Astrocyte (in vitro differentiated cells and primary cell): ENCODE results near the gene ALDH1B1. TPM values are rescaled to one million over a fixed set of nuclear protein-coding genes. Genes with fewer than 3 reads are reported as not detected.

Experiments used
- DNase-seq: peaks from one replicate; pipeline ENCODE4 v3.0.0-alpha.2; 2010; ENCODE audit warnings: low read depth
- FAIRE-seq: peaks from 2 replicates; lab custom pipeline; 2011; peaks lifted over from hg19 to GRCh38; lab: Jason Lieb, UNC
- H2AFZ ChIP-seq: 2 replicates; pipeline ENCODE4 v1.6.0; 2012; ENCODE audit warnings: low read depth, low read length, inconsistent platforms
- H3K27ac ChIP-seq: 2 replicates; pipeline ENCODE4 v1.5.1; 2011; ENCODE audit warnings: low read depth, low read length, inconsistent platforms
- H3K27me3 ChIP-seq: 2 replicates; pipeline ENCODE4 v1.6.0; 2011; ENCODE audit warnings: low read length, inconsistent platforms; ENCODE audit not compliant: insufficient read depth
- H3K36me3 ChIP-seq: 2 replicates; pipeline ENCODE4 v1.5.1; 2011; ENCODE audit warnings: low read length, inconsistent platforms; ENCODE audit not compliant: insufficient read depth
- H3K4me1 ChIP-seq: 2 replicates; pipeline ENCODE4 v1.5.1; 2011; ENCODE audit warnings: low read length, inconsistent platforms; ENCODE audit not compliant: insufficient read depth
- H3K4me2 ChIP-seq: 2 replicates; pipeline ENCODE4 v1.6.0; 2012; ENCODE audit warnings: low read length, inconsistent platforms
- H3K4me3 ChIP-seq: 2 replicates; pipeline ENCODE4 v1.5.1; 2011; ENCODE audit warnings: low read depth, mild to moderate bottlenecking, low read length, inconsistent platforms; ENCODE audit not compliant: insufficient read depth
- H3K79me2 ChIP-seq: 2 replicates; pipeline ENCODE4 v1.6.0; 2012; ENCODE audit warnings: mild to moderate bottlenecking, low read length, inconsistent platforms; ENCODE audit not compliant: insufficient read depth
- H3K9ac ChIP-seq: 2 replicates; pipeline ENCODE4 v1.6.0; 2012; ENCODE audit warnings: mild to moderate bottlenecking, low read length, inconsistent platforms
- H3K9me3 ChIP-seq: 2 replicates; pipeline ENCODE4 v1.5.1; 2012; ENCODE audit warnings: low read depth, mild to moderate bottlenecking, low read length, inconsistent platforms; ENCODE audit not compliant: insufficient read depth
- H4K20me1 ChIP-seq: 2 replicates; pipeline ENCODE4 v1.6.0; 2012; ENCODE audit warnings: low read length, inconsistent platforms; ENCODE audit not compliant: insufficient read depth
- H3K27ac Mint-ChIP-seq: one replicate; pipeline ENCODE4 v1.8.0; 2021; ENCODE audit warnings: mild to moderate bottlenecking, mixed read lengths; ENCODE audit not compliant: unreplicated experiment
- H3K27me3 Mint-ChIP-seq: one replicate; pipeline ENCODE4 v1.8.0; 2021; ENCODE audit warnings: low read depth, mixed read lengths; ENCODE audit not compliant: unreplicated experiment
- H3K36me3 Mint-ChIP-seq: one replicate; pipeline ENCODE4 v1.8.0; 2021; ENCODE audit warnings: low read depth, mixed read lengths; ENCODE audit not compliant: unreplicated experiment
- H3K4me1 Mint-ChIP-seq: one replicate; pipeline ENCODE4 v1.8.0; 2021; ENCODE audit warnings: low read depth, mixed read lengths; ENCODE audit not compliant: unreplicated experiment
- H3K4me3 Mint-ChIP-seq: one replicate; pipeline ENCODE4 v1.8.0; 2021; ENCODE audit warnings: mild to moderate bottlenecking, moderate library complexity, mixed read lengths; ENCODE audit not compliant: unreplicated experiment
- H3K9me3 Mint-ChIP-seq: one replicate; pipeline ENCODE4 v1.8.0; 2021; ENCODE audit warnings: mild to moderate bottlenecking, mixed read lengths; ENCODE audit not compliant: unreplicated experiment
- CTCF ChIP-seq: IDR thresholded peaks from 2 replicates; pipeline ENCODE4 v1.5.1; 2011; ENCODE audit warnings: low read depth, mild to moderate bottlenecking, inconsistent platforms, low read length, moderate library complexity; ENCODE audit not compliant: insufficient read depth
- EZH2 ChIP-seq: IDR thresholded peaks from 2 replicates; pipeline ENCODE4 v1.6.1; 2012; ENCODE audit warnings: mild to moderate bottlenecking, low read length, inconsistent platforms; ENCODE audit not compliant: insufficient read depth
- total RNA-seq: library from RNA; stranded (reverse); gene quantifications from 2 replicates; pipeline ENCODE4 v1.2.1, GENCODE V29; 2021

Gene ALDH1B1
- total RNA-seq, 1 donor from 2014 or later = 124 TPM

GRCh38 chr9:38406476-38407186, 14.1 kb downstream of the ALDH1B1 start:
- Mint-ChIP-seq H3K27me3 (peaks cover 19% of the 10 kb centered on the region), H3K4me3 (no peak overlapping the region), H3K4me1 (peaks cover 23% of the 10 kb centered on the region), H3K36me3 (peaks cover 3% of the 10 kb centered on the region), H3K9me3 (no peaks in the 10 kb centered on the region), H3K27ac (no peak overlapping the region)
- Histone ChIP-seq H3K27ac (no peak overlapping the region), H3K4me2 (no peak overlapping the region), H3K79me2 (no peaks in the 10 kb centered on the region), H3K9me3 (no peaks in the 10 kb centered on the region), H2AFZ (no peak overlapping the region), H3K4me3 (no peak overlapping the region), H3K27me3 (peaks cover 19% of the 10 kb centered on the region), H3K36me3 (no peaks in the 10 kb centered on the region), H3K4me1 (no peaks in the 10 kb centered on the region), H3K9ac (no peak overlapping the region), H4K20me1 (no peaks in the 10 kb centered on the region)
- TF ChIP-seq CTCF (no peak), EZH2 (no peak)
- DNase-seq (no peak), FAIRE-seq (no peak)

- Histone ChIP-seq H4K20me1 (no peaks in the 10 kb centered on the region), H3K27ac (no peak overlapping the region), H3K9me3 (no peaks in the 10 kb centered on the region), H3K9ac (no peak overlapping the region), H3K4me3 (no peak overlapping the region), H3K36me3 (no peaks in the 10 kb centered on the region), H3K4me1 (no peaks in the 10 kb centered on the region), H3K27me3 (peaks cover 32% of the 10 kb centered on the region), H2AFZ (no peak overlapping the region), H3K4me2 (no peak overlapping the region), H3K79me2 (no peaks in the 10 kb centered on the region)
- FAIRE-seq (no peak), DNase-seq (no peak)
- Mint-ChIP-seq H3K9me3 (no peaks in the 10 kb centered on the region), H3K4me1 (peaks cover 20% of the 10 kb centered on the region), H3K36me3 (peaks cover 3% of the 10 kb centered on the region), H3K27ac (no peak overlapping the region), H3K27me3 (peaks cover 19% of the 10 kb centered on the region), H3K4me3 (no peak overlapping the region)
- TF ChIP-seq CTCF (no peak), EZH2 (no peak)
Observed at GRCh38 chr9:38408719-38409118, 16.2 kb downstream of the ALDH1B1 start.

- no peaks in the 10 kb centered on the region for H3K9me3 ChIP-seq
- no peak for FAIRE-seq
- H3K36me3 Mint-ChIP-seq = peaks cover 3% of the 10 kb centered on the region
- no peaks in the 10 kb centered on the region for H4K20me1 ChIP-seq
- no peak overlapping the region for H2AFZ ChIP-seq
- H3K4me1 ChIP-seq = peaks cover 4% of the 10 kb centered on the region
- no peak overlapping the region for H3K9ac ChIP-seq
- peaks cover 43% of the 10 kb centered on the region for H3K27me3 ChIP-seq
- no peaks in the 10 kb centered on the region for H3K4me1 Mint-ChIP-seq
- H3K36me3 ChIP-seq = no peaks in the 10 kb centered on the region
- peaks cover 35% of the 10 kb centered on the region for H3K27me3 Mint-ChIP-seq
- H3K4me3 Mint-ChIP-seq = no peak overlapping the region
- no peak for DNase-seq
- no peak overlapping the region for H3K4me3 ChIP-seq
- H3K27ac ChIP-seq = no peak overlapping the region
- TF ChIP-seq CTCF (no peak), EZH2 (no peak)
- no peak overlapping the region for H3K4me2 ChIP-seq
- no peak overlapping the region for H3K27ac Mint-ChIP-seq
- no peaks in the 10 kb centered on the region for H3K79me2 ChIP-seq
- no peaks in the 10 kb centered on the region for H3K9me3 Mint-ChIP-seq
Observed at GRCh38 chr9:38412751-38413150, 20.2 kb downstream of the ALDH1B1 start.
